NCI-H82 treated with DMSO at 0.1 percent for 48 hours (cell line): ENCODE data around the gene DCLK2.

Experiments used
- DNase-seq: peaks from one replicate; lab custom pipeline; 2025; ENCODE audit not compliant: unreplicated experiment; lab: John Stamatoyannopoulos, UW

The DCLK2 gene

GRCh38 chr4:150259861-150260567 lies 181.8 kb downstream of the DCLK2 start:
- peak; percentile 21 for DNase-seq

- no peak for DNase-seq
Measured at GRCh38 chr4:150261571-150261970, 183.3 kb downstream of the DCLK2 start.

GRCh38 chr4:150262611-150263010 lies 184.4 kb downstream of the DCLK2 start:
- DNase-seq, result no peak

- DNase-seq, result no peak
Measured at GRCh38 chr4:150264595-150265161, 186.4 kb downstream of the DCLK2 start.

GRCh38 chr4:150265806-150266205 lies 187.6 kb downstream of the DCLK2 start:
- no peak for DNase-seq

GRCh38 chr4:150268444-150268843 lies 190.2 kb downstream of the DCLK2 start:
- no peak for DNase-seq

GRCh38 chr4:150278206-150278605 lies 200.0 kb downstream of the DCLK2 start:
- DNase-seq, result peak; percentile 89

- DNase-seq, result peak; percentile 68
Measured at GRCh38 chr4:150280081-150280895, 202.0 kb downstream of the DCLK2 start.

GRCh38 chr4:150280975-150281374 lies 202.7 kb downstream of the DCLK2 start:
- DNase-seq, result no peak

GRCh38 chr4:150283689-150284088 lies 205.4 kb downstream of the DCLK2 start:
- no peak for DNase-seq

GRCh38 chr4:150286656-150287055 lies 208.4 kb downstream of the DCLK2 start:
- DNase-seq, result no peak

- no peak for DNase-seq
Measured at GRCh38 chr4:150289198-150289597, 211.0 kb downstream of the DCLK2 start.

GRCh38 chr4:150289881-150290280 lies 211.6 kb downstream of the DCLK2 start:
- peak; percentile 81 for DNase-seq

GRCh38 chr4:150297861-150298474 lies 219.7 kb downstream of the DCLK2 start:
- peak; percentile 24 for DNase-seq

GRCh38 chr4:150299816-150300215 lies 221.6 kb downstream of the DCLK2 start:
- no peak for DNase-seq

GRCh38 chr4:150302553-150302952 lies 224.3 kb downstream of the DCLK2 start:
- DNase-seq, result no peak

- DNase-seq, result no peak
Measured at GRCh38 chr4:150305995-150306394, 227.8 kb downstream of the DCLK2 start.

GRCh38 chr4:150306719-150307118 lies 228.5 kb downstream of the DCLK2 start:
- no peak for DNase-seq
